ENCODE measurements around the gene GEMIN5.
"Not testable (repeated sequence)": the region's sequence is repeated elsewhere in the genome, so short reads cannot be mapped to it uniquely, and the experiment has no call there.

The GEMIN5 gene, protein sequence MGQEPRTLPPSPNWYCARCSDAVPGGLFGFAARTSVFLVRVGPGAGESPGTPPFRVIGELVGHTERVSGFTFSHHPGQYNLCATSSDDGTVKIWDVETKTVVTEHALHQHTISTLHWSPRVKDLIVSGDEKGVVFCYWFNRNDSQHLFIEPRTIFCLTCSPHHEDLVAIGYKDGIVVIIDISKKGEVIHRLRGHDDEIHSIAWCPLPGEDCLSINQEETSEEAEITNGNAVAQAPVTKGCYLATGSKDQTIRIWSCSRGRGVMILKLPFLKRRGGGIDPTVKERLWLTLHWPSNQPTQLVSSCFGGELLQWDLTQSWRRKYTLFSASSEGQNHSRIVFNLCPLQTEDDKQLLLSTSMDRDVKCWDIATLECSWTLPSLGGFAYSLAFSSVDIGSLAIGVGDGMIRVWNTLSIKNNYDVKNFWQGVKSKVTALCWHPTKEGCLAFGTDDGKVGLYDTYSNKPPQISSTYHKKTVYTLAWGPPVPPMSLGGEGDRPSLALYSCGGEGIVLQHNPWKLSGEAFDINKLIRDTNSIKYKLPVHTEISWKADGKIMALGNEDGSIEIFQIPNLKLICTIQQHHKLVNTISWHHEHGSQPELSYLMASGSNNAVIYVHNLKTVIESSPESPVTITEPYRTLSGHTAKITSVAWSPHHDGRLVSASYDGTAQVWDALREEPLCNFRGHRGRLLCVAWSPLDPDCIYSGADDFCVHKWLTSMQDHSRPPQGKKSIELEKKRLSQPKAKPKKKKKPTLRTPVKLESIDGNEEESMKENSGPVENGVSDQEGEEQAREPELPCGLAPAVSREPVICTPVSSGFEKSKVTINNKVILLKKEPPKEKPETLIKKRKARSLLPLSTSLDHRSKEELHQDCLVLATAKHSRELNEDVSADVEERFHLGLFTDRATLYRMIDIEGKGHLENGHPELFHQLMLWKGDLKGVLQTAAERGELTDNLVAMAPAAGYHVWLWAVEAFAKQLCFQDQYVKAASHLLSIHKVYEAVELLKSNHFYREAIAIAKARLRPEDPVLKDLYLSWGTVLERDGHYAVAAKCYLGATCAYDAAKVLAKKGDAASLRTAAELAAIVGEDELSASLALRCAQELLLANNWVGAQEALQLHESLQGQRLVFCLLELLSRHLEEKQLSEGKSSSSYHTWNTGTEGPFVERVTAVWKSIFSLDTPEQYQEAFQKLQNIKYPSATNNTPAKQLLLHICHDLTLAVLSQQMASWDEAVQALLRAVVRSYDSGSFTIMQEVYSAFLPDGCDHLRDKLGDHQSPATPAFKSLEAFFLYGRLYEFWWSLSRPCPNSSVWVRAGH (N-terminal part only)
- 14.8 to 126 (median 50.8) reads per million in 9 experiments for total RNA-seq

DNA sequence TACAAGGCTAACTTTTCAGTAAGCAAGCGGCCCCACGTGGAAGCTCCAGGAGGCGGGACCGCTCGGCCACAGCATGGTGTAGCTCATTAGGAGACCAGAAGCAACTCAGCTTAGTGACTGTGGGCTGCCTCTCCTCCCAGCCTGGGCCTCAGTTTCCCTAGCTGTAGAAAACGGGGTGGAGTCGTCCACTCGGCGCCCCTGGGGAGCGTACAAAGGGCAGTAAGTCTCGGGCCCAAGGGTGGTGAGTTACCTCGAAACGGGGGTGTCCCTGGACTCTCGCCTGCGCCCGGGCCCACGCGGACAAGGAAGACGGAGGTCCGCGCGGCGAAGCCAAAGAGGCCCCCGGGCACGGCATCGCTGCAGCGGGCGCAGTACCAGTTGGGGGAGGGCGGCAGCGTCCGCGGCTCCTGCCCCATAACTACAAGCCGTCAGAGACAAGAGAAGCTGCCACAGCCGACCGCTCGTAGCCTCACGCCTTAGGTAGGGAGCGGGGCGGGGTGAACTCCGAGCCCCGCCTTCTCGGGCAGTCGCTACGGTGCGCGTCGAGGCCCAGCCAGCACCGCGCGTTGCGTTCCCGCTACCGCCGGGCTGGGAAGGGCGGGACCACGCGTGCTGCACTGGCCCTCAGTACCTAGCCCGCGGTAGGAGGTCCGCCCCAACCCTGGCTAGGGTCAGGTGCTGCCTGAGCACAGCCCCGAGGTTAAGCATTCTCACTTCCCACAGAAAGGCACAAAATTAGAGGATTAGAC is at the start of gene GEMIN5:
GEMIN5 (minus strand) TSS at position 494 of the 749 bp plus-strand sequence; CDS start at position 416, 78 bp downstream.
- peak within 1 kb of the TSS; percentile 86 to 94 for H3K4me3 Mint-ChIP-seq
- H3K4me1 Mint-ChIP-seq (ENCODE audit: low read depth in 2 of 2) = peaks cover 32 to 50% of the 10 kb centered on the region in 2 donors
- H3K36me3 Mint-ChIP-seq (ENCODE audit: insufficient read depth) = peaks cover 10% of the 10 kb centered on the region
- no peaks in the 10 kb centered on the region for H3K9me3 Mint-ChIP-seq
- ATAC-seq (replicated peaks) (peak; percentile 89), DNase-seq (peak; percentile 77 to 80 (median 80))
- H3K27me3 Mint-ChIP-seq = no peaks in the 10 kb centered on the region
- H3K27ac Mint-ChIP-seq = peak within 1 kb of the TSS; percentile 83 to 89

DNA sequence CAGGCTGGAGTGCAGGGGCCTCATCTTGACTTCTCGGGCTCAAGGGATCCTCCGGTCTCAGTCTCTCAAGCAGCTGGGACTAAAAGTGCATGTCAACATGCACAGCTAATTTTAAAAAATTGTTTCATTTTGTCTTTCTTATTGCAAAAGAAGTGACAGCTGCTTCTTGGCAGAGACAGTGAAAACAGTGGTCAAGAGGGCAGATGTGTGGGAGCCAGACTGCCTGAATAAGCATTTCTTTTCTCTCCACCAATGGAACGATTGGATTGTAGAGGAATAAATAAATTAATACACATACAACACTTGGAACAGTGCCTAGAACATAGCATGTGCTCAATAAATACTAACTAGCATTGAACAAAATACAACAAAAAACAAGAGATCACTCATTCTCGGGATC is 48.1 kb upstream of the GEMIN5 start:
- ATAC-seq (replicated peaks) (no peak), DNase-seq (no peak)
- no peaks in the 10 kb centered on the region for H3K9me3 Mint-ChIP-seq
- no peaks in the 10 kb centered on the region for H3K4me1 Mint-ChIP-seq (ENCODE audit: low read depth in 2 of 2)
- no peaks in the 10 kb centered on the region for H3K36me3 Mint-ChIP-seq (ENCODE audit: insufficient read depth)
- peaks cover 41 to 43% of the 10 kb centered on the region in 2 donors for H3K27me3 Mint-ChIP-seq
- no peak overlapping the region for H3K4me3 Mint-ChIP-seq
- H3K27ac Mint-ChIP-seq = no peak overlapping the region

DNA sequence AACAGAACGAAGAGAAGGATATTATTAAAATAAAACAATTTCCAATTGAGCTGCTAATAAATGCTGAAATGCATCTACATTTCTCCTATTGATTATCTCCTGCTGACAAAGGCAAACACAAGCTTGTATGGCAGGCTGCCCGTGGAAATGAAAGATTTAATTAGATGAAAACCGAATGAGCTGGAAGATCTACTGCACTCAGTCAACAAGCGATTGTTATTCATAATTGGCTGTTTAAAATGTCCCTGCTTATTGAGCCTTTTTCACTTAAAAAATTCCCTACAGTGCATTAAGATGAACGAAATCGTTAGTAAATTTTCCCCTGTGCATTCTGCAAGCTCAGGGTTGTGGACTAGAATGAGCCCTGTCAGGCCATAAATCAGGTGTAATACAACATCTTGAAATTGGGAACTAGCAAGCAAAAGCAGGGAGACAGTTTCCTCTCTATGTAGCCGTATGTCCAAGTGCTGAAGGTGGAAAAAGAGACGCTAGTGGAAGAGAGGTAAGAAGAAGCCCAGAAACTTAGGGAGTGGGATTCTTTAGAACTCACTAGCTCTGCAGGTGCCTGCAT is 47.0 kb upstream of the GEMIN5 start:
- Mint-ChIP-seq H3K27me3 (peaks cover 31 to 34% of the 10 kb centered on the region in 2 donors), H3K9me3 (no peaks in the 10 kb centered on the region), H3K4me1 (ENCODE audit: low read depth in 2 of 2) (no peaks in the 10 kb centered on the region), H3K4me3 (no peak overlapping the region), H3K27ac (no peak overlapping the region), H3K36me3 (ENCODE audit: insufficient read depth) (no peaks in the 10 kb centered on the region)
- DNase-seq (no peak), ATAC-seq (replicated peaks) (no peak)

DNA sequence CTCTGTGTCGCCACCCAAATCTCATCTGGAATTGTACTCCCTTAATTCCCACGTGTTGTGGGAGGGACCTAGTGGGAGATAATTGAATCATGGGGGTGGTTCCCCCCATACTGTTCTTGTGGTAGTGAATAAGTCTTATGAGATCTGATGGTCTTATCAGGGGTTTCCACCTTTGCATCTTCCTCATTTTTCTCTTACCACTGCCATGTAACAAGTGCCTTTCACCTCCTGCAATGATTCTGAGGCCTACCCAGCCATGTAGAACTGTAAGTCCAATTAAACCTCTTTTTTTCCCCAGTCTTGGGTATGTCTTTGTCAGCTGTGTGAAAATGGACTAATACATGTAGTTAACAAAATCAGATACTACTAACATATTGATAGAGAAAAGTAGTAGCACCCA is 40.3 kb upstream of the GEMIN5 start:
- H3K27ac Mint-ChIP-seq; H3K9me3 Mint-ChIP-seq; H3K4me1 Mint-ChIP-seq (ENCODE audit: low read depth in 2 of 2); H3K4me3 Mint-ChIP-seq; DNase-seq; H3K27me3 Mint-ChIP-seq; H3K36me3 Mint-ChIP-seq (ENCODE audit: insufficient read depth); ATAC-seq (replicated peaks): not testable (repeated sequence)

DNA sequence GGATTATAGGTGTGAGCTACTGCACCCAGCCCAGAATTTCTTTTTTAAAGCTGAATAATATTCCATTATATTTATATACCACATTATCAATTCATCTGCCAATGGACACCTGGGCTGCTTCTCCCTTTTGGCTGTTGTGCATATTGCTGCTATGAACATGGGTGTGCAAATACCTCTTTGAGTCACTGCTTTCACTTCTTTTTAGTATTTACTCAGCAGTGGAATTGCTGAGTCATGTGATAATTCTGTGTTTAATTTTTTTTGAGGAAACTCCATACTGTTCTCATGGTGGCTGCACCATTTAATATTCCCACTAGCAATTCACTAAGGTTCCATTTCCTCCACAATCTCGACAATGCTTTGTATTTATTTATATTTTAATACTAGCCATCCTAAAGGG is 39.4 kb upstream of the GEMIN5 start:
- no peaks in the 10 kb centered on the region for H3K4me1 Mint-ChIP-seq (ENCODE audit: low read depth in 2 of 2)
- H3K27me3 Mint-ChIP-seq = no peaks in the 10 kb centered on the region
- DNase-seq (no peak), ATAC-seq (replicated peaks) (no peak)
- no peak overlapping the region for H3K4me3 Mint-ChIP-seq
- H3K27ac Mint-ChIP-seq = no peak overlapping the region
- H3K9me3 Mint-ChIP-seq = no peaks in the 10 kb centered on the region
- no peaks in the 10 kb centered on the region for H3K36me3 Mint-ChIP-seq (ENCODE audit: insufficient read depth)

DNA sequence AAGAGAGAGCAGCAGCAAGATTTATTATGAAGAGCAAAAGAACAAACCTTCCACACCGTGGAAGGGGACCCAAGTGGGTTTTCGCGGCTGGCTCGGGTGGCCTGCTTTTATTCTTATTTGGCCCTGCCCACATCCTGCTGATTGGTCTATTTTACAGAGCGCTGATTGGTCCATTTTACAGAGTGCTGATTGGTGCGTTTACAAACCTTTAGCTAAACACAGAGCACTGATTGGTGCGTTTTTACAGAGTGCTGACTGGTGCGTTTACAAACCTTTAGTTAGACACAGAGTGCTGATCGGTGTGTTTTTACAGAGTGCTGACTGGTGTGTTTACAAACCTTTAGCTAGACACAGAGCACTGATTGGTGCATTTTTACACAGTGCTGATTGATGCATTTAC is 38.1 kb upstream of the GEMIN5 start:
- not testable (repeated sequence) for H3K36me3 Mint-ChIP-seq (ENCODE audit: insufficient read depth); H3K27me3 Mint-ChIP-seq; H3K27ac Mint-ChIP-seq; ATAC-seq (replicated peaks); DNase-seq; H3K4me1 Mint-ChIP-seq (ENCODE audit: low read depth in 2 of 2); H3K9me3 Mint-ChIP-seq; H3K4me3 Mint-ChIP-seq

DNA sequence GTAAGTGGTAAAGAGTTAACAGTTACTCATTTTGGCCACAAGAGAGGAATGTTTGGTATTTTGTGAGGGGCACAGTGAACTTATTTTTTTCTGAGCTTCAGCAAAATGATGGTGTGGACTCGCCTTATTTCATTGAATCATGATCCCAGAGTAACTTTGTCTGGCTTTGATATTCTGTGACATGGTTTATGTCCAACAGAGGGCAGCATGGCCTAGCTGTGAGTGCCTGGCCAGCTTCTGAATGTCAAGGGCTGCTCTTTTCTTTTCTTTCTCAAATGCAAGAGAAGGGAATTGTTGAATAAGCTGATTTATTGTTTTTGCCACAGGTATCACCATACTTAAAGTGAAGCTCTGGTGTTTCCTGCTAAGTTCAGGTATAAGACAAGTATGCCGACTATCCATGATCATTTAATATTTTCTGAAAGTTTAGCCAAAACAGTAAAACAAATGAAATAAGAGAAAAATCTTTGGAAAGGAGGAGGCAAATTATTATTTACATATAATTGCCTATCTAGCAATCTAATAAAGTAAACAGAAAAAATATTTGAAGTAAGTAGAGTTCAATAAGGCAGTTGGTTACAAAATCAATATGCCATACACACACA is 34.6 kb upstream of the GEMIN5 start:
- no peak overlapping the region for H3K4me3 Mint-ChIP-seq
- no peaks in the 10 kb centered on the region for H3K4me1 Mint-ChIP-seq (ENCODE audit: low read depth in 2 of 2)
- H3K27me3 Mint-ChIP-seq = no peaks in the 10 kb centered on the region
- H3K36me3 Mint-ChIP-seq (ENCODE audit: insufficient read depth) = peaks cover 5% of the 10 kb centered on the region
- H3K9me3 Mint-ChIP-seq = no peaks in the 10 kb centered on the region
- no peak for ATAC-seq (replicated peaks)
- no peak overlapping the region for H3K27ac Mint-ChIP-seq
- DNase-seq = no peak

DNA sequence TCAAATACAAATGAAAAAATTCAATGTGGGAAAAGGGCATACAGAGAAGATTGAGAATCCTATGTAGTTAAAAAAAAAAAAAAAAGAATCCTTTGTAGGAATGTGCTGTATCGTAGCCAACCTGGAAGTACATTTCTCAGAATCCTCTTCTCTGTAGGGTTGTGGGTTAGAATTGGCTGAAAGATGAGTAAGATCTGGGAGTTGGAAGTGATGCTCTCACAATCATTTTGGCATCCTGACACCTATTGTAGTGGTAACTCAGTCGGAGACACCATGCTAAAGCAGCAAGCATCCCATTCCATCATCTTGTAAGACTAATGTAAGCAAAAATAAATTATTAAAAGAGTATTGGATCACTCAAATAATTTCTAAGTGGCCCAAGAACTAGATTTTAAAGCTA is 33.5 kb upstream of the GEMIN5 start:
- ATAC-seq (replicated peaks) (no peak), DNase-seq (no peak)
- no peaks in the 10 kb centered on the region for H3K9me3 Mint-ChIP-seq
- H3K27me3 Mint-ChIP-seq = no peaks in the 10 kb centered on the region
- H3K4me3 Mint-ChIP-seq = no peak overlapping the region
- no peaks in the 10 kb centered on the region for H3K4me1 Mint-ChIP-seq (ENCODE audit: low read depth in 2 of 2)
- H3K27ac Mint-ChIP-seq = no peak overlapping the region
- peaks cover 12% of the 10 kb centered on the region for H3K36me3 Mint-ChIP-seq (ENCODE audit: insufficient read depth)

DNA sequence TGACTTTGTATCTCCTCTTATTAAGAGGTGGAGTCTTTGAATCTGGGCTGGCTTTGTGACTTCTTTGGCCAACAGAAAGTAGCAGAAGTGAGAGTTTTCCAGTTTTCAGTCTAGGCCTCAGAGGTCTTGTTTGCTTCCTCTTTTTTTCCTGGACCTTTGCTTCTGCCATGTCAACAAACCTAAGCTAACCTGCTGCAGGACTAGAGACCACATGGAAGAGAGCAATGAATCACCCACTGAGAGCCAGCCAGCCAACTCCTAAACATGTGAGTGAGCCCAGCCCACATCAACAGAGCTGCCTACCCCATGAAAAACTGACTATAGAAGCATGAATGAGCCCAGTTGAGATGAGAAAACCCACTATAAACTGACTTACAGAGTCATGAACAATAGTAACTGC is 32.7 kb upstream of the GEMIN5 start:
- no peaks in the 10 kb centered on the region for H3K9me3 Mint-ChIP-seq
- no peak for DNase-seq
- H3K36me3 Mint-ChIP-seq (ENCODE audit: insufficient read depth) = peaks cover 13% of the 10 kb centered on the region
- no peaks in the 10 kb centered on the region for H3K27me3 Mint-ChIP-seq
- no peak overlapping the region for H3K4me3 Mint-ChIP-seq
- peaks cover 0 to 3% of the 10 kb centered on the region in 2 donors for H3K4me1 Mint-ChIP-seq (ENCODE audit: low read depth in 2 of 2)
- no peak overlapping the region for H3K27ac Mint-ChIP-seq
- ATAC-seq (replicated peaks) = no peak

DNA sequence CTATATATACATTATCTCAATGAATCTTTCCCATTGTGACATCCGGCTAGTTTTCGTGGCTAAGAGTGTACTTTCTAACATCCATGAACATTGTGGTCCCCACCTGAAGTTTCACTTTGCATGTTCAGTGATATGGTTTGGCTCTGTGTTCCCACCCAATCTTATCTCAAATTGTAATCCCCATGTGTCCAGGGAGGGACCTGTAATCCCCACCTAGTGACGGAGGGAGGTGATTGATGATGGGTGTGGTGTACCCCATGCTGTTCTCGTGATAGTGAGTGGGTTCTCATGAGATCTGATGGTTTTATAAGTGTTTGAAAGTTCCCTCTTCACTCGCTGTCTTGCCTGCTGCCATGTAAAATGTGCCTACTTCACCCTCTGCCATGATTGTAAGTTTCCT is 30.9 kb upstream of the GEMIN5 start:
- Mint-ChIP-seq H3K27me3 (no peaks in the 10 kb centered on the region), H3K36me3 (ENCODE audit: insufficient read depth) (peaks cover 22% of the 10 kb centered on the region), H3K9me3 (no peaks in the 10 kb centered on the region), H3K4me1 (ENCODE audit: low read depth in 2 of 2) (peaks cover 0 to 8% of the 10 kb centered on the region in 2 donors), H3K4me3 (no peak overlapping the region), H3K27ac (no peak overlapping the region)
- ATAC-seq (replicated peaks) (no peak), DNase-seq (no peak)

DNA sequence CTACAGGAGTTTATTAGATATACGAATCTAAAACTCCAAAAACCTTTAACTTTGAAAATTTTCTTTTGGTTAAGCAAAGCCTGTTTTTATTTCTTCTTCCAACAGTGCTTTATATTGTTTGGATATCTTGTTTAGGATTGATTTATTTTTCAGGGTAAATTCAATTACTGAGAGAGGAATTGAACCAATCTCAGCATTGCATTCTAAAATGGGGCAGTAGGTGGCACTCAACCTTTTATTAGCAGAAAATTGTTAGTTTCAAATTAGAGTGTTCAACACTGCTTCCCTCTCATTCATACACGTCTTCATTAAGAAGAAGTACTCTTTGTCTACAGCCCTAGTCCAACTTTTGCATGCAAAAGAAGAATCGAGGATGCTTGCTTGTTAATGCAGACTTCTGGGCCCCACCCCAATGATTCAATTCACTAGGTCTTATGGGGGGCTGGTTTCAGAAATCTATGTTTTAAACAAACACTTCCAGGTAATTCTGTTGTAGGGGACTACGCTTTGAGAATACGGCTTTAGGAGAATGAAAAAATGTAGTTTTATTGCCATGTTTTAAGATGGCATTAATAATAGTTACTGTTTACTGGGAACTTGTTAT is 29.5 kb upstream of the GEMIN5 start:
- H3K36me3 Mint-ChIP-seq (ENCODE audit: insufficient read depth) = peaks cover 28% of the 10 kb centered on the region
- H3K27me3 Mint-ChIP-seq = no peaks in the 10 kb centered on the region
- ATAC-seq (replicated peaks) = no peak
- peaks cover 0 to 8% of the 10 kb centered on the region in 2 donors for H3K4me1 Mint-ChIP-seq (ENCODE audit: low read depth in 2 of 2)
- no peak for DNase-seq
- H3K27ac Mint-ChIP-seq = no peak overlapping the region
- no peaks in the 10 kb centered on the region for H3K9me3 Mint-ChIP-seq
- H3K4me3 Mint-ChIP-seq = no peak overlapping the region

DNA sequence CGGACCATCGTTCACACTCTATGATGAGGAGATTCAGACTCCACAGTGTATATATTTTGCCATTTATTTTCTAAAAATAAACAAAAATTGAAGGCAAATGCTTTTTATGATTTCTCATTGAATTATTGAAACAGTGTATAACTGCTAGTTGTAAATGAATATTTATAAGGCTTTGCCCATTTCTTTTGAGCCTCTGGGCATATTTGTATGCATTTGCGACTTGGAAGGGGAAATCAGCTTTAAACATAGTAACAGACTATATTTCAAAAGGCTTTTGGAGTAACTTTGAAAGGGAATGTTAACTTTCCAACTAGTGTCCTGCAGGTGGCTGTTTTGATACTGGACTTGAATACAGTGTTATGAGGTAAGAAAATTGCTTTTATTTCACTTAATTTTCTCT is 28.9 kb upstream of the GEMIN5 start:
- peaks cover 35% of the 10 kb centered on the region for H3K36me3 Mint-ChIP-seq (ENCODE audit: insufficient read depth)
- H3K27me3 Mint-ChIP-seq = no peaks in the 10 kb centered on the region
- no peaks in the 10 kb centered on the region for H3K9me3 Mint-ChIP-seq
- peak overlapping the region in 1 of 2 donors; percentile 20 for H3K27ac Mint-ChIP-seq
- peaks cover 0 to 8% of the 10 kb centered on the region in 2 donors for H3K4me1 Mint-ChIP-seq (ENCODE audit: low read depth in 2 of 2)
- DNase-seq (no peak), ATAC-seq (replicated peaks) (no peak)
- H3K4me3 Mint-ChIP-seq = no peak overlapping the region
